H9 (cell line): ENCODE results near the gene LMX1A. TPM values are rescaled to one million over a fixed set of nuclear protein-coding genes. Genes with fewer than 3 reads are reported as not detected.

ENCODE experiments used
- DNase-seq: peaks from one replicate; pipeline ENCODE4 v3.0.0-alpha.2; 2017
- H2AFZ ChIP-seq: one replicate; pipeline ENCODE4 v1.6.1; 2013; ENCODE audit warnings: mild to moderate bottlenecking, low read length, control low read depth, moderate library complexity
- H2AK5ac ChIP-seq: 2 replicates; pipeline ENCODE4 v1.6.1; 2013; ENCODE audit warnings: low read length, control low read depth, mixed read lengths; ENCODE audit not compliant: insufficient read length
- H2BK120ac ChIP-seq: one replicate; pipeline ENCODE4 v1.6.1; 2013; ENCODE audit warnings: low read depth, mild to moderate bottlenecking, low read length, control low read depth, inconsistent platforms; ENCODE audit not compliant: poor library complexity, severe bottlenecking
- H2BK12ac ChIP-seq: 2 replicates; pipeline ENCODE4 v1.6.1; 2013; ENCODE audit warnings: low read length, control low read depth, mixed read lengths, low read depth; ENCODE audit not compliant: insufficient read length
- H2BK15ac ChIP-seq: 2 replicates; pipeline ENCODE4 v1.6.1; 2013; ENCODE audit warnings: low read depth, low read length, control low read depth
- H2BK20ac ChIP-seq: one replicate; pipeline ENCODE4 v1.6.1; 2013; ENCODE audit warnings: low read depth, mild to moderate bottlenecking, low read length, control low read depth, inconsistent platforms; ENCODE audit not compliant: poor library complexity, severe bottlenecking
- H2BK5ac ChIP-seq: 2 replicates; pipeline ENCODE4 v1.6.1; 2013; ENCODE audit warnings: low read length, control low read depth, mixed read lengths; ENCODE audit not compliant: insufficient read length
- H3K14ac ChIP-seq: 2 replicates; pipeline ENCODE4 v1.6.1; 2013; ENCODE audit warnings: low read length, control low read depth; ENCODE audit not compliant: insufficient read depth
- H3K18ac ChIP-seq: 2 replicates; pipeline ENCODE4 v1.6.1; 2013; ENCODE audit warnings: low read depth, mild to moderate bottlenecking, mixed read lengths, low read length, control low read depth; ENCODE audit not compliant: insufficient read length
- H3K23ac ChIP-seq: 2 replicates; pipeline ENCODE4 v1.6.1; 2013; ENCODE audit warnings: low read length, control low read depth, mixed read lengths, low read depth; ENCODE audit not compliant: insufficient read length
- H3K23me2 ChIP-seq: 2 replicates; pipeline ENCODE4 v1.6.1; 2013; ENCODE audit warnings: low read depth, mild to moderate bottlenecking, mixed read lengths, low read length, control low read depth; ENCODE audit not compliant: insufficient read length, poor library complexity, severe bottlenecking
- H3K27ac ChIP-seq: 2 replicates; pipeline ENCODE4 v1.5.1; 2013; ENCODE audit warnings: low read length, control low read depth, mixed read lengths, low read depth; ENCODE audit not compliant: insufficient read length
- H3K27me3 ChIP-seq: 2 replicates; pipeline ENCODE4 v1.6.1; 2013; ENCODE audit warnings: low read length, control low read depth, inconsistent platforms; ENCODE audit not compliant: insufficient read depth
- H3K4ac ChIP-seq: 2 replicates; pipeline ENCODE4 v1.6.1; 2013; ENCODE audit warnings: low read depth, mild to moderate bottlenecking, control low read depth, inconsistent platforms, low read length, moderate library complexity
- H3K4me1 ChIP-seq: 2 replicates; pipeline ENCODE4 v1.6.1; 2013; ENCODE audit warnings: low read length, control low read depth, inconsistent platforms; ENCODE audit not compliant: insufficient read depth
- H3K4me2 ChIP-seq: 2 replicates; pipeline ENCODE4 v1.6.1; 2013; ENCODE audit warnings: low read length, control low read depth, mixed read lengths; ENCODE audit not compliant: insufficient read length, insufficient read depth
- H3K56ac ChIP-seq: 2 replicates; pipeline ENCODE4 v1.6.1; 2013; ENCODE audit warnings: low read depth, mild to moderate bottlenecking, mixed read lengths, low read length, control low read depth; ENCODE audit not compliant: insufficient read length
- H3K79me1 ChIP-seq: 2 replicates; pipeline ENCODE4 v1.6.1; 2013; ENCODE audit warnings: low read depth, mild to moderate bottlenecking, moderate library complexity, low read length, control low read depth, inconsistent platforms; ENCODE audit not compliant: insufficient read depth, poor library complexity, severe bottlenecking
- H3K79me2 ChIP-seq: 2 replicates; pipeline ENCODE4 v1.6.1; 2013; ENCODE audit warnings: low read length, control low read depth, inconsistent platforms; ENCODE audit not compliant: insufficient read depth
- H3K9ac ChIP-seq: 2 replicates; pipeline ENCODE4 v1.6.1; 2013; ENCODE audit warnings: low read length, control low read depth, mixed read lengths; ENCODE audit not compliant: insufficient read length; ENCODE audit errors: extremely low read depth
- H3K9me3 ChIP-seq: one replicate; pipeline ENCODE4 v1.6.1; 2013; ENCODE audit warnings: low read depth, low read length, inconsistent platforms; ENCODE audit not compliant: control insufficient read depth
- H3T11ph ChIP-seq: one replicate; pipeline ENCODE4 v1.6.1; 2013; ENCODE audit warnings: mild to moderate bottlenecking, low read length, control low read depth, inconsistent platforms
- H4K20me1 ChIP-seq: one replicate; pipeline ENCODE4 v1.6.1; 2013; ENCODE audit not compliant: control insufficient read depth, insufficient read length, insufficient read depth
- H4K5ac ChIP-seq: 2 replicates; pipeline ENCODE4 v1.6.1; 2013; ENCODE audit warnings: low read depth, mild to moderate bottlenecking, mixed read lengths, low read length, control low read depth; ENCODE audit not compliant: insufficient read length
- H4K8ac ChIP-seq: replicated peaks from 2 replicates; pipeline ENCODE4 v1.6.1; 2013; ENCODE audit warnings: low read length, control low read depth, mixed read lengths, low read depth; ENCODE audit not compliant: insufficient read length
- H4K91ac ChIP-seq: 2 replicates; pipeline ENCODE4 v1.6.1; 2013; ENCODE audit warnings: low read depth, mild to moderate bottlenecking, moderate library complexity, mixed read lengths, low read length, control low read depth; ENCODE audit not compliant: insufficient read length
- H3K27ac Mint-ChIP-seq, 3 experiments: 2 replicates in 2 of 3; 3 replicates in 1 of 3; pipeline ENCODE4 v1.8.0; 2020 to 2021; ENCODE audit warnings: mixed read lengths in 3 of 3, mild to moderate bottlenecking in 1 of 3, moderate library complexity in 1 of 3
- H3K27me3 Mint-ChIP-seq: 2 replicates; pipeline ENCODE4 v1.8.0; 2021; ENCODE audit warnings: low read depth, mild to moderate bottlenecking, moderate library complexity, mixed read lengths
- H3K36me3 Mint-ChIP-seq, 3 experiments: 2 replicates in 2 of 3; 3 replicates in 1 of 3; pipeline ENCODE4 v1.8.0; 2020 to 2021; ENCODE audit warnings: low read depth in 3 of 3, mixed read lengths in 3 of 3; ENCODE audit not compliant: insufficient read depth in 1 of 3
- H3K4me1 Mint-ChIP-seq, 2 experiments: 2 replicates each; pipeline ENCODE4 v1.8.0; 2020; ENCODE audit warnings: mixed read lengths in 2 of 2
- H3K4me3 Mint-ChIP-seq, 2 experiments: 2 replicates in 1 of 2; 3 replicates in 1 of 2; pipeline ENCODE4 v1.8.0; 2020 to 2021; ENCODE audit warnings: mild to moderate bottlenecking in 2 of 2, mixed read lengths in 2 of 2, moderate library complexity in 1 of 2
- H3K9me3 Mint-ChIP-seq, 2 experiments: 2 replicates in 1 of 2; 3 replicates in 1 of 2; pipeline ENCODE4 v1.8.0; 2020; ENCODE audit warnings: mild to moderate bottlenecking in 2 of 2, mixed read lengths in 2 of 2, moderate library complexity in 1 of 2
- CTCF ChIP-seq: fragments of 200-600 bp; sonication (generic); conservative IDR thresholded peaks from 3 replicates; pipeline ENCODE4 v1.8.0; 2021; ENCODE audit warnings: antibody characterized with exemption, mild to moderate bottlenecking
- WGBS: extraction: QIAGEN DNeasy Blood & Tissue Kit; methylation state at CpG from one replicate; pipeline ENCODE4 v1.1.7; 2013; ENCODE audit warnings: missing lambda C conversion rate, low lambda C conversion rate, mixed read lengths; ENCODE audit not compliant: insufficient read length; ENCODE audit errors: extremely low coverage; 5-methylcytosine and 5-hydroxymethylcytosine counted together
- total RNA-seq: library from RNA; stranded (reverse); gene quantifications from 2 replicates; pipeline ENCODE4 v1.2.1, GENCODE V29; 2021

LMX1A gene
- total RNA-seq, 1 experiment from 2014 or later: not detected

GRCh38 chr1:165284454-165284853 lies 72.1 kb downstream of the LMX1A start:
- H3K27me3 Mint-ChIP-seq: peaks cover 20% of the 10 kb centered on the region
- Histone ChIP-seq H3K23me2 (no peaks in the 10 kb centered on the region), H2BK12ac (no peak overlapping the region), H3K79me2 (no peaks in the 10 kb centered on the region), H3K9ac (no peak overlapping the region), H2AK5ac (no peak overlapping the region), H3K23ac (no peak overlapping the region), H3K79me1 (no peaks in the 10 kb centered on the region), H3K9me3 (no peaks in the 10 kb centered on the region), H3K4me2 (no peak overlapping the region), H4K8ac (no peak overlapping the region), H3K27me3 (no peaks in the 10 kb centered on the region), H4K20me1 (no peaks in the 10 kb centered on the region), H2AFZ (no peak overlapping the region), H3K4me1 (no peaks in the 10 kb centered on the region), H2BK20ac (no peak overlapping the region), H4K91ac (no peak overlapping the region), H2BK15ac (no peak overlapping the region), H2BK5ac (no peak overlapping the region), H3K18ac (no peak overlapping the region), H3T11ph (no peak overlapping the region), H3K56ac (no peak overlapping the region), H4K5ac (no peak overlapping the region), H3K14ac (no peak overlapping the region), H3K4ac (no peak overlapping the region), H2BK120ac (no peak overlapping the region), H3K27ac (no peak overlapping the region)
- H3K4me1 Mint-ChIP-seq: peaks cover 31 to 33% of the 10 kb centered on the region in 2 experiments
- no peak overlapping the region for H3K4me3 Mint-ChIP-seq
- no peaks in the 10 kb centered on the region for H3K9me3 Mint-ChIP-seq
- no peak overlapping the region for H3K27ac Mint-ChIP-seq
- TF ChIP-seq CTCF: no peak
- no peak for DNase-seq
- WGBS: no CpG with 5 or more reads among the region's 10 CpGs
- H3K36me3 Mint-ChIP-seq: no peaks in the 10 kb centered on the region
